ENCODE measurements around the gene ZNF787.

Gene ZNF787

GRCh38 chr19:56071151-56071550 is 49.9 kb downstream of the ZNF787 start:
- in situ Hi-C loops (cut with MboI; ENCODE audit: low pct_unique_long_range_greater_than_20kb, low sequenced_read_pairs, unreplicated experiment) = loop anchor here (10.0 kb wide), 2 partner anchors 94 to 254 kb away; no protein-coding TSS in a partner anchor
- no peak for DNase-seq (ENCODE audit: low spot score)

DNA sequence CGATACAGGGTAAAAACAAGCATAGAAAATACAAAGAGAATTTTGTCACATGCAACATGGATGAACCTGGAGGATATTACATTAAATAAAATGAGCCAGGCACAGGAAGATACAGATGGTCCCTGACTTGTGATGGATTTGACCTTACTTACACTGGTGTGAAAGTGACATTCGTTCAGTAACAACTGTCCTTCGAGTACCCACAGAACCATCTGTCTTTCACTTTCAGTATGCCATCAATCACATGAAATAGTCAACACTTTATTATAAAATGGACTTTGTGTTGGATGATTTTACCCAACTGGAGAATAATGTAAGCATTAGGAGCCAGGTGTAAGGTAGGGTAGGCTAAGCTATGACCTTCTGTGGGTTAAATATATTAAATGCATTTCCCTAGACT is 51.5 kb downstream of the ZNF787 start:
- in situ Hi-C loops (cut with MboI; ENCODE audit: low pct_unique_long_range_greater_than_20kb, low sequenced_read_pairs, unreplicated experiment) = loop anchor here (10.0 kb wide), 2 partner anchors 95 to 255 kb away; no protein-coding TSS in a partner anchor
- DNase-seq (ENCODE audit: low spot score) = no peak
- no peak for TF ChIP-seq CTCF (IDR thresholded peaks at IDR 0.05; ENCODE audit: extremely low read depth, insufficient read depth, missing control alignments)

More at GRCh38 chr19:56071151-56071550, 49.9 kb downstream of the ZNF787 start:
- TF ChIP-seq CTCF (IDR thresholded peaks at IDR 0.05; ENCODE audit: extremely low read depth, insufficient read depth, missing control alignments) = peak; percentile 39

DNA sequence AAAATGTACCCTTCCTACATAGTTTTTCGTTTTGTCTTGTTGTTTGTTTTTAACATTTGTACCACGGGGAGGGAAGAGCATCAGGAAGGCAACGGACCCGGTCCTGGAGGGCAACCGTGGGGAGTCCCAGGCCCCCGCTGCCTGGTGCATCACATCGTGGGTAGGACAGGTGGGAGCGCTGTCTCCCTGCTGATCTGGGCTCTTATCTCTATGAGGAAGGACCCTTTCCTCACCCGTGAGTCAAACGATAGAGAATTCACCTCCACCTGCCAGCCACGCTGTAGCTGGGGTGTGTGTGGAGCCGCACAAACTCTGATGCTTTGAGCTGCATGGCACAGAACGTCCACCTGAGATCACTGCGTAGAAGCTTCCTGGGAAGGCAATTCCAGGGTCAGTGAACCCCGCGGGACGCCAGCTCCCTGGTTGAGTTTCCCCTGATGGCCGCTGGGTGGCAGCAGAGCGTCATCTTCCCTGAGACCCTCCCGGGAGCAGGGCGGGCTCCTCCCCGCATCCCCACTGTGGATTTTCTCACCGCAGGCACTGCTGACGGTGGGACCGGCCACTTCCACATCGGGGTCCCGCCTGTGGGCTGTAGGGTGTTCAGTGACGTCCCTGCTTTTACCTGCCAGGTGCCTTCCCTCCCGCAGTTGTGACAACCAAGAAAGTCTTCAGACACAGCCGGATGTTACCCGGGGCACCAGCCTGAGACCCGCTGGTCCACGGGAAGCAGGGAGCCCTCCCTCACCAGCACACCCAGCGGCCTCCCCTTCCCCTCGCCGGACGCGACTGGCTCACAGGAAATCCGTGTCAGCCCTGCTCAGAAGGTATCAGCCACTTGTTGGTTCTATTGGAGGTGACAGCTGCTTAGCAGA is 54.7 kb downstream of the ZNF787 start:
- in situ Hi-C loops (cut with MboI; ENCODE audit: low pct_unique_long_range_greater_than_20kb, low sequenced_read_pairs, unreplicated experiment) = no loop called here

GRCh38 chr19:56053596-56053995 is 67.5 kb downstream of the ZNF787 start:
- no peak for DNase-seq (ENCODE audit: low spot score)
- TF ChIP-seq CTCF (IDR thresholded peaks at IDR 0.05; ENCODE audit: extremely low read depth, insufficient read depth, missing control alignments) = no peak
- in situ Hi-C loops (cut with MboI; ENCODE audit: low pct_unique_long_range_greater_than_20kb, low sequenced_read_pairs, unreplicated experiment) = no loop called here

More for the DNA sequence above, 54.7 kb downstream of the ZNF787 start:
- TF ChIP-seq CTCF (IDR thresholded peaks at IDR 0.05; ENCODE audit: extremely low read depth, insufficient read depth, missing control alignments) = peak; percentile 89
- DNase-seq (ENCODE audit: low spot score) = peak; percentile 76
